GM19035 (cell line): Measurements from ENCODE around the gene PRR35.

ENCODE experiments used
- ATAC-seq: cut with Tn5 transposase; IDR thresholded peaks from one replicate; pipeline ENCODE4 v1.9.1; 2021; ENCODE audit not compliant: unreplicated experiment

PRR35 gene

DNA sequence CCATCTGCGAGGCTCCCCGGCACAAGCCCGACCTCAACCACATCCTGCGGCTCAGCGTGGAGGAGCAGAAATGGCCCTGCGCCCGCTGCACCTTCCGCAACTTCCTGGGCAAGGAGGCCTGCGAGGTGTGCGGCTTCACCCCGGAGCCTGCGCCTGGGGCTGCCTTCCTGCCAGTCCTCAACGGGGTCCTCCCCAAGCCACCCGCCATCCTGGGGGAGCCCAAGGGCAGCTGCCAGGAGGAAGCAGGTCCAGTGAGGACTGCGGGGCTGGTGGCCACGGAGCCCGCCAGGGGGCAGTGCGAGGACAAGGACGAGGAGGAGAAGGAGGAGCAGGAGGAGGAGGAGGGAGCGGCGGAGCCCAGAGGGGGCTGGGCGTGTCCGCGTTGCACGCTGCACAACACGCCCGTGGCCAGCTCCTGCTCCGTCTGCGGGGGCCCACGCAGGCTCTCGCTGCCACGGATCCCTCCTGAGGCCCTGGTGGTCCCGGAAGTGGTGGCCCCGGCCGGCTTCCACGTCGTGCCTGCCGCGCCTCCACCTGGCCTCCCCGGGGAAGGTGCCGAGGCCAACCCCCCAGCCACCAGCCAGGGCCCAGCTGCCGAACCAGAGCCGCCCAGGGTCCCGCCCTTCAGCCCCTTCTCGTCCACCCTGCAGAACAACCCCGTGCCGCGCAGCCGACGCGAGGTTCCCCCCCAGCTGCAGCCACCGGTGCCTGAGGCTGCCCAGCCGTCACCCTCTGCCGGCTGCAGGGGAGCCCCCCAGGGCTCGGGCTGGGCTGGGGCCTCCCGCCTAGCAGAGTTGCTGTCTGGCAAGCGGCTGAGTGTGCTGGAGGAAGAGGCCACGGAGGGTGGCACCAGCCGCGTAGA lies 13.1 kb upstream of the PRR35 start:
- no peak for ATAC-seq

- no peak for ATAC-seq
These were observed 11.6 kb upstream of the PRR35 start for GRCh38 chr16:548586-548985.

GRCh38 chr16:549544-550263 lies 10.5 kb upstream of the PRR35 start:
- no peak for ATAC-seq

DNA sequence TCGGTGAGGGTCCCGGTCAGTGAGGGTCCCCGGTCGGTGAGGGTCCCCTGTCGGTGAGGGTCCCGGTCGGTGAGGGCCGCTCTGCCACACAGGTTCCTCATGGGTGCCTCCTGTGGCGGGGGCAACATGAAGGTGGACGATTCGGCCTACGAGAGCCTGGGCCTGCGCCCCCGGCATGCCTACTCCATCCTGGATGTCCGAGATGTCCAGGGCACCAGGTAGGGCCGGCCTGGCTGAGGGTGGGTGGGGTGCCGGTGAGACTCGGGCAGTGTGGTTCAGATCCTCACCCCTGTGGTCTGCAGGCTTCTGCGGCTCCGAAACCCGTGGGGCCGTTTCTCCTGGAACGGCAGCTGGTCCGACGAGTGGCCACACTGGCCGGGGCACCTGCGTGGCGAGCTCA lies 9.0 kb upstream of the PRR35 start:
- no peak for ATAC-seq

- no peak for ATAC-seq
These were observed 8.0 kb upstream of the PRR35 start for GRCh38 chr16:552171-552570.

DNA sequence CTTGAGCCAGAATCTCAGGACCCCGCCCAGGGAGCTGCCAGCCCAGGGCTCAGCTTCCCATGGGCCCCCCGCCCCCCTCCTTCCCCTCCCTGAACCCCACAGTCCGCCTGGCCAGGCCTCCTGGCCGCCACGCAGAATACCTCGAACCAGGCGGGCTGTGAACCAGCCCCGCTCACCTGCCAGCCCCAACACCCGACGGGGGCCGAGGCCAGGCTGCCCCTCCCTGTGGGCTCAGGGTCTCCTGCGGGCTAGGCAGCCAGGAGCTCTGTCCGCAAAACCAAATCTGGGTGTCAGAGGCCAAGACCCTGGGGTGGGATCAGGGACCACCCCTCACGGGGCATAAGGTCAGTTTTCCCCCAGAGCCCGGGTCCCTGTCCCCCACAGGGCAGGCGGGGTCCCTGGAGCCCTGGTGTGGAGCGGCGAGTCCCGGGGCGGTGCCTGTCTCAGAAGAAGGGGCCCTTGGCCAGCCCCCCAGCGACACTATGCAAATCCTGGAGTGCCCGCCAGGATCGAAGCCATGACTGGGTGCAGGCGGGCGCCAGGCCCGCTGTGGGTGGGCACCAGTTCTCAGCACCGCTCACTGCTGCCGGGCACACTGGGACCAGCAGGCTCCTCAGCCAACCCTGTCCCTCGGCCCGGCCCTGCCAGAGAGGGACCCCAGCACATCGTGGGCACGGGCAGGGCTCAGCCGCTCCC lies 6.4 kb upstream of the PRR35 start:
- no peak for ATAC-seq

GRCh38 chr16:554297-554621 lies 5.9 kb upstream of the PRR35 start:
- ATAC-seq, result no peak

DNA sequence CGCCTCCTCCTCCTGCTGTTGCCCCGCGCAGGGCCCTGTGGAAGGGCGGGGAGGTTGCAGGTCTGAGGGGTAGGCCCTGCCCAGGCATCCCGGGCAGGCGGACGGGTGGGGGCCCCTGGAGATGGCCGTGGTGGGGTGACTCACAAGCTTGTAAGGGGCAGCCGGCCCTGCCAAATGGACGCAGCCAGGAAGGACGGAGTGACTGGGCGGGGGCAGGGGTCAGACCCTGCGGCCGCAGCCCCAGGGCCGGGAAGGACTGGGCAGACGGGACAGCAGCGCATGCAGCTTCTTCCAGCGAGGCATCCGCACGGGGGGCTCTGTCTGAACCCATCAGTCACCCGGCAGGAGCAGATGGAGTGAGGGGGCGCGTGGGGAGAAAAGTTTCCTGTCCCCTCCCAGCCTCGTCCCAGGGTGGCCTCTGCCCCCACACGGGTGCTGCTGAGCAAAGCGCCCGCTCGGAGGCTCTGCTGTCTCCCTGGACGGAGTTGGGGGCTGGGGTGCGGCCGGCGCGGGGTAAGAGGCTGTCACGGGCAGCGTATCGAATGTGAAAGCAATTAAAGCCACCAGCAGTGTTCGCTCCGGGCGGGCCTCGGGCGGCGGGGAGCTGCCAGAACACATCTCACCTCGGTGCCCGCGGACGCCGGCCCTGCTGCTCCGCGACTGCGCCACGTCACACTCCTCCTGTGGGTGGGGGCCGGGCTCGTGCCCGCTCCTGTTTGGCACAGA lies 5.4 kb upstream of the PRR35 start:
- ATAC-seq, result no peak

GRCh38 chr16:555528-556473 lies 4.4 kb upstream of the PRR35 start:
- no peak for ATAC-seq

GRCh38 chr16:556474-557173 lies 3.6 kb upstream of the PRR35 start:
- no peak for ATAC-seq

DNA sequence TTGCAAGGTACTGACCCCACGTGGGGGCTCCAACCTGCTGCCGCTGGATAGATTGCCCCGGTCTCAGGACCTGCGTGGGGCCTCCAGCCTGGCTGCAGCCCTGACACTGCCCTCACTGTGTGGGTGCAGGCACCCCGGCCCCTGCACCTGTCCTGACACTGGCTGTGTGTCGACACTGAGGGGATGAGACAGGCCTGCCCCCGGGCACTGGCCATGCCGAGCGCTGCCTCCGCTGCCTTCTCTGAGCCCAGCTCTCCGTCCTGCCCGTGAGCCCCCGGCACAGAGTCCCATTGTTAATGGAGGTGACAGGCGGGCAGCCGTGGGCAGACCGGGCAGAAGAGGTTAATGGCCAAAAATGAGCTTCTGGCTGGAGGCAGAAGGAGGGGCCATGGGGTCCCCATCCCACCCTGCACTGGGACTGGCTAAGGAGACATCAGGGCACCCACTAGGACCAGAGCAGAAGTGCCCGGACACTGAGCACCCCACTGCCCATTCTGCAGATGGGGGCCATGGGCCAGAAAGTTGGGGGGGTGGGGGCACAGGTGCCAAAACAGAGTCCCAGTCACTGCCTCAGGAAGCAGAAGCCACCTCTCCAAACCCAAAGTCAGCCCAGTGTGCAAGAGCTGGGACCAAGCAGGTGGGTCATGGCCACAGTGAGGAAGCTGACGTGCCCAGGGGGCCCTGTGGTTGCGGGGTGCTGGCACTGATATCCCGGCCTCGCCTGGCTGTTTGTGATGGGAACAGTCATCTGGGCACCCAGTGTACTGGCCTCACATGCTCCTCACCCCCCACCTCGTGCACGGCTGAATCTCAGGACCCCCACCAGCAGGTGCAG lies 2.5 kb upstream of the PRR35 start:
- ATAC-seq, result no peak

GRCh38 chr16:558298-559020 lies 1.7 kb upstream of the PRR35 start:
- ATAC-seq, result no peak

DNA sequence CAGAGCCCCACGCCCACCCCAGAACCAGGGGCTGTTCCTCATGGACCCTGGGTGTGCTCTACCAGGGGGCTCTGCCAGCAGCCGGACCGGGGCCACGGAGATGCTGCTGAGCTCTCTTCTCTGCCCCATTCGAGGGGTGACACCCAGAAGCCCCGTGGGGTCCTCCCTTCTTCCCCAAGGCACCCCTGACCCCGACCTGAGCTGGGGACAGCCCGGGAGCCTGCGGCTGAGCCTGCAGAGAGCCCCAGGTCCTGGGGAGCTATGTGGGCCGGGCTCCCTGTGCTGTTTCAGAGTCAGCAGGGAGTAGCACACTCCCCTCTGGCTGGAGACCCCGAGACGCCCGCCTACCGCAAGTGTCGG lies 1.2 kb upstream of the PRR35 start:
- no peak for ATAC-seq

DNA sequence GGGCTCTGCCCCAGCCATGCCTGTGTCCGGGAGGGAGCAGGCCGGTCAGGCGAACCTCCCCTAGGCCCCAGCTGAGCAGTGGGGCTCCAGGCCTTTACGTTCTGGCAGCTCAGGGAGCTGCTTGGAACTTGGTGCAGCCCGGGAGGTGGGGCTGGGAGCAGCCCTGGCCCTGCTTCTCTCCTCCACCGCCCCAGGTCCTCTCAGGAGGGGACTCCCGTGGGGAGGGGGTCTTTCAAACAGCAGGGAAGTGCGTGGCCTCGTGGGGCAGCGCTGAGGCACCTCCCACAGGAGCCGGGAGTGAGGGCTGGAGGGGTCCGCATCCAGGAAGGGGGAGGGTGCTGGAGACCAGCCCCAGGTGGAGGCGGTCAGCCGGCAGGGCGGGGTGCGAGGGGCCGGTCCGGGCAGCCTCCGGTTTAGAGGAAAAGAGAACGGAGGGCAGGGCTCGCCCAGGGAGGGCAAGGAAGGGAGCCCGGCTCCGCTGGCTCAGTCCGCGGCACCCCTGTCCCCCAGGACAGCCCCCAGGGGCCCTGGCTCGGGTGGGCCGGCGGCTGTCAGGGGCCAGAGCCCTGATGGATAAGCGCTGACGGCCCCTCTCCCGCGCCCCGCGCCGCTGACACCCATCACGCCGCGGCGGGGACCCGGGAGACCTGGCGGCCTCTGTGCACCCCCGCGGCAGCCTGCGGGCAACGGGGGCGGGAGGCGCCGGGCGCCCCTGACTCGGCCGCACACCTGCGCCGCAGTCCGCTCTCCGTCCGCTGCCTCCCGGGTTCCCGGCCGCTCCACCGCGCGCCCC lies 587 bp upstream of the PRR35 start:
- ATAC-seq, result no peak

DNA sequence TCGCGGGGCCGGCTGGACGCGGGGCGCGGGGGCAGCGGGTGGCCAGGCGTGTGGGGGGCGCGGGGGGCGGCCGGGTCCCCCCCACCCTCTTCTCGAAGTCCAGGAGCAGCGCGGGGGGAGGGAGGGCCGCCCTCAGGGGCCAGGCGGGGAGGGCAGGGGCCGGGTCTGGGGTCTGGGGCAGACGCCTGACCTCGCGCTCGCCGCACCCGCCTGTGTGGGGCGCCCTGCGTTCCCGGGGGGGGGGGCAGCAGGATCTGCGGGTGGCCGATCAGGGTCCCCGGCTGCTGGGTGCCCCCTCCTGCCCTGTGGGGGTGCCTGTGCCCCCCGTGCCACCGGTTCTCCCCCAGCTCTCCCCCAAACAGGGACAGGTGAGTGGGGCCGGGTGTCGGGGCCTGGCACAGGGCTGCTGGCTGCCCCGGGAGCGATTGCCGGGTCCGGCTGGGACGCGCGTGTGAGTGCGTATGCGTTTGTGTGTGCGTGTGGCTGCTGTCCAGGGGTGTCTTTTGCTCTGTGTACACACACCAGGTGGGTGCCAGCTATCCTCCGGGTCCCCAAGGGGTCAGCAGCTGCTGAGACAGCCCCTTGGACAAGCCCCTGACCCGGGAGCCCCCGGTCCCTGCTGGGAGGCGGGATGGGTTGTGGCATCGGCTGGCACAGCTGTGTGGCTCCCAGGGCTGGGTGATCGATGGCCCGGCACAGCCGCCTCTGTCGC lies 663 bp downstream of the PRR35 start:
- no peak for ATAC-seq

DNA sequence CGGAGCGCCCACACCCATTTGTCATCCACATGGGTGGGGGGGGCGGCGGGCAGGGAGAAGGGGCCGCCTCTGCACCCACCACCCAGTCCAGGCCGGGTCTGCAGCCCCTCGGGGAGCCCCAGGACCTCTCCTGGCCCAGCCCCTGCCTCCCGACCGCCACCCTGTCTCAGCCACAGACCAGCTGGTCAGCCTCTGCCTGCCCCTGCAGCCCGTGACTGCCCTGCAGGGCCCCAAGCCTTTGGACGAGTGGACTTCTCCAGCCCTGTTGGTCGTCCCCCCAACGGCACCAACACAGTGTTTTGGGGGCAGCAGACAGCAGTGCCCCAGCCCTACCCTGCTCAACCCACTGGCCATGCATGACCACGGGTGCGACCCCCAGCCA lies 1.2 kb downstream of the PRR35 start:
- ATAC-seq, result no peak
